Measurements from ENCODE around the gene ATP5F1A.
A peak's percentile ranks its signal among the peaks of the same experiment; 100 is the strongest.

Gene ATP5F1A

DNA sequence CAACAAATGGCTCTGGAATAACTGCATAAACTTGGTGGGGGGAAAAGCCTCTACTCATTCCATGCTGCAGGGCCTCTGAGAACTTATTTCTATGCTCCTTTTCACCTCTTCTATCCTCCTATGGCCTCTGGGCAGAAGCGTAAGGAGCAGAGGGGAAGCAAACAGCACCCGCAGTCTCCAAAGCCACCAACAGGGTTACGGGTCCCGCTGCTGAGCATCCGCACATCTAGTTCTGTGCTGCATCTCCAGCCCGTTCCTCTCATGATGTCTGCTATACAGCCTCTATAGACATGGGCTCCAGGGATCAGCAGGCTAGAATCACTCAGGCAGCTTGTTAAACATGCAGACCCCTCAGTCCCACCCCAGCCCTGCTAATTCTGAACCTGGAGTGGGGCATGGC, 52.0 kb downstream of the ATP5F1A start:
- H3K4me3 ChIP-seq (replicated peaks; ENCODE audit: low read depth, low read length) = no peak overlapping the region
- TF ChIP-seq, protein P1, sequence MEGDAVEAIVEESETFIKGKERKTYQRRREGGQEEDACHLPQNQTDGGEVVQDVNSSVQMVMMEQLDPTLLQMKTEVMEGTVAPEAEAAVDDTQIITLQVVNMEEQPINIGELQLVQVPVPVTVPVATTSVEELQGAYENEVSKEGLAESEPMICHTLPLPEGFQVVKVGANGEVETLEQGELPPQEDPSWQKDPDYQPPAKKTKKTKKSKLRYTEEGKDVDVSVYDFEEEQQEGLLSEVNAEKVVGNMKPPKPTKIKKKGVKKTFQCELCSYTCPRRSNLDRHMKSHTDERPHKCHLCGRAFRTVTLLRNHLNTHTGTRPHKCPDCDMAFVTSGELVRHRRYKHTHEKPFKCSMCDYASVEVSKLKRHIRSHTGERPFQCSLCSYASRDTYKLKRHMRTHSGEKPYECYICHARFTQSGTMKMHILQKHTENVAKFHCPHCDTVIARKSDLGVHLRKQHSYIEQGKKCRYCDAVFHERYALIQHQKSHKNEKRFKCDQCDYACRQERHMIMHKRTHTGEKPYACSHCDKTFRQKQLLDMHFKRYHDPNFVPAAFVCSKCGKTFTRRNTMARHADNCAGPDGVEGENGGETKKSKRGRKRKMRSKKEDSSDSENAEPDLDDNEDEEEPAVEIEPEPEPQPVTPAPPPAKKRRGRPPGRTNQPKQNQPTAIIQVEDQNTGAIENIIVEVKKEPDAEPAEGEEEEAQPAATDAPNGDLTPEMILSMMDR (IDR thresholded peaks at IDR 0.05; ENCODE audit: low read length, missing control alignments) = no peak
- DNase-seq (ENCODE audit: low read depth) = no peak

DNA sequence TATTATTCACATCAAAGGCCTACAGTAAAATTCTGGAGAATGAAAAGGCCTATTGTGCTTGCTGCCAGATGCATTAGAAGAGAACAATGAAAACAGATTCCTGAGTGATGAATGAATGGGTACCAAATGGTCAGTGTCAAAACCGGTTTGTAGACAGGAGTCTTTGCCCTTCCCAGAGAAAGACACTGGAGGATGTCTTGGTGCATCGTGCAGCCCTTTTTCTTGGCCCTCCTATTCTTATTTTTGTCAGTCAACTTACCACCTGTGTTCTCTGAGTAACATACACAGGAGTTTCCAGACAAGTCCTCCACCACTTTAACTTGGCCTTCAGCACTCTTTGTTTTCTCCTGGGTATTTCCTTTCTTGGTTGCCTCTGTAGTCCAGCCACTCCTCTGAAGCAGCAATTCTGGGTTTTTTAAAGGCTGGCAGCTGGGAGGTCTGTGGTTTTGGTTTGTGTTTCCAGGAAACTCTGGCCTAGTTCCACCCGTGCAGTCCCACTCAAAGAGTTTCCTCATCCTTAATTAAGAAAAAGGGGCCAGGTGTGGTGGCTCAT, 55.4 kb downstream of the ATP5F1A start:
- TF ChIP-seq, protein P1 (IDR thresholded peaks at IDR 0.05; ENCODE audit: low read length, missing control alignments) = no peak
- no peak overlapping the region for H3K4me3 ChIP-seq (replicated peaks; ENCODE audit: low read depth, low read length)
- DNase-seq (ENCODE audit: low read depth) = peak; percentile 90

DNA sequence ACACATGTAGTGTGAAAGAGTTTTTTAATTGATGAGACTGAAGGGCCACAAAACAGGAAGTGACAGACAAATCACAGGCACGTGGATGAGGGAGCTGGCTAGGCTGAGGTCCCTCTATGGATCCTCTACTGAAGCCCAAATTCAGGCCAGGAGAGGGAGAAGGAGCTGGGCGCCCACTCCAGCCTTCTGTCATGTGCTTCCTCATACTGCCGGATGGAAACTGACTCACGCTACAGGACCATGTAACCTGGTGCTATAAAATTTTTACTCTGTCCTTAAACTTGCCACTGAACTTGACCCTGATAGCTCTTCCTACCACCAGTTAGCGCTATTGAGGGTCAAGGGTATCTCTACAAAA, 57.4 kb downstream of the ATP5F1A start:
- no peak for DNase-seq (ENCODE audit: low read depth)
- TF ChIP-seq, protein P1 (IDR thresholded peaks at IDR 0.05; ENCODE audit: low read length, missing control alignments) = no peak

DNA sequence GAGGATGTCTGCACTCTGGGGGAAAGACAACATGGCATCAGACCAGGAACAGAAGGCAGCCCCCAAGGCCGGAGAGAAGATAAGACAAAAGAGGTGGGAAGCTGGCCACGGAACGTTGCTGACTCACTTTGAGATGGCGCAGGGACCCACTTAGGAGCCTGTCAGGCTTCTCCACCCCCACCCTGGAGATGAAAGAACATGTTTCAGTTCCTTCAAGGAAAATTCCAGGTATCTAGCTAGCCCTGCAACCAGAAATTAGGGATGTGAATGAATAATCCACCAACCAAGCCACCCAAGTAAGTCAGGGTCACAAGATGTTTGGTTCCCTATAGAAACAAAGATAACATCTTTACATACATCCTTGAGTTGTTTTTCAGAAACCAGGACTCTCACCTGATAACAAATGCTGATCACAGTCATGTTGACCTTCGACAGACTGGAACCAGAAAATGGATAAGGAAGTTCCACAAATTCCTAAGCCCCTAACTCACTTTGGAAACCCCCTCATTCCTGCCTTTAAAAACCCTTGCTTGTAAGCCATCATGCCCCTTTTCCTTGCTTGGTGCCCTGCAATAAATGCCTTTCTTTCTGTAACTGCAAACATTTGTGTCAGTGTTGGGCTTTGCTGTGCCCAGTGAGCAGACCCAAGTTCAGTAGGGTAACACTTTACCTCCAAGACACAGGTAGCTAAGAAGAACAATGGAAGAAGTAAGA, 57.9 kb downstream of the ATP5F1A start:
- DNase-seq (ENCODE audit: low read depth) = no peak
- no peak overlapping the region for H3K4me3 ChIP-seq (replicated peaks; ENCODE audit: low read depth, low read length)
- TF ChIP-seq, protein P1 (IDR thresholded peaks at IDR 0.05; ENCODE audit: low read length, missing control alignments) = no peak

More for the DNA sequence above, 57.4 kb downstream of the ATP5F1A start:
- H3K4me3 ChIP-seq (replicated peaks; ENCODE audit: low read depth, low read length) = no peak overlapping the region

DNA sequence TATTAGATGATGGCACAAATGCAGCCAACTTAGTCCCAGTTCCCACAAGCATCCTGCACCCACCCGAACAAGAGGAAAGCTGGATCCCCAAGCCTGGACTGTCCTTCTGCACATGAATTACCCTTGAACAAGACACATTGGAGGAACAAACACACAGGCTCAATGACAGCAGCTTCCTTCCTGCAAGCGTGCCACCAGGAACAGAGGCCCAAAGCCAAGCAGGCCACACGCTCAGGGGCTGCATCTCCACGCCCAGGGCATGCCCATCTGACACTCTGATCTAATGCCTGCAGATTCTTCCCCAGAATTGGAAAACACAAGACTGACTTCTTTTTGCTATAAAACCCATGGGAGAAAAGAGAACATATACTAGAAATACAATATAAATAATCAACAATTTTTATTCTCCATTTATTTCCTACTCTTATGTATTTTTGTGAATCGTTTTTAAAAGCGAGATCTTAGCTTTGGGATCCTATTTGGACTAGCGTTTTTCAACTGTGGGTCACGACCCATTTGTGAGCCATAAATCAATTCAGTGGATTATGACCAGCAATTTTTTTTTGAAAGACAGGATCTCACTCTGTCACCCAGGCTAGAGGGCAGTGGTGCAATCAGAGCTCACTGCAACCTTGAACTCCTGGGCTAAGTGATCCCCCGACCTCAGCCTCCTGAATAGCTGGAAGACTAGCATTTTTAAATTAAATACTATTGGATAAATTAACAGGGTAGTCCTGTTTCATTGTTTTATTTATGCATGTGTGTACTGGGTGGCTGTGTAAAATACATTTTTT, 60.4 kb downstream of the ATP5F1A start:
- no peak overlapping the region for H3K4me3 ChIP-seq (replicated peaks; ENCODE audit: low read depth, low read length)
- DNase-seq (ENCODE audit: low read depth) = no peak
- TF ChIP-seq, protein P1 (IDR thresholded peaks at IDR 0.05; ENCODE audit: low read length, missing control alignments) = no peak

DNA sequence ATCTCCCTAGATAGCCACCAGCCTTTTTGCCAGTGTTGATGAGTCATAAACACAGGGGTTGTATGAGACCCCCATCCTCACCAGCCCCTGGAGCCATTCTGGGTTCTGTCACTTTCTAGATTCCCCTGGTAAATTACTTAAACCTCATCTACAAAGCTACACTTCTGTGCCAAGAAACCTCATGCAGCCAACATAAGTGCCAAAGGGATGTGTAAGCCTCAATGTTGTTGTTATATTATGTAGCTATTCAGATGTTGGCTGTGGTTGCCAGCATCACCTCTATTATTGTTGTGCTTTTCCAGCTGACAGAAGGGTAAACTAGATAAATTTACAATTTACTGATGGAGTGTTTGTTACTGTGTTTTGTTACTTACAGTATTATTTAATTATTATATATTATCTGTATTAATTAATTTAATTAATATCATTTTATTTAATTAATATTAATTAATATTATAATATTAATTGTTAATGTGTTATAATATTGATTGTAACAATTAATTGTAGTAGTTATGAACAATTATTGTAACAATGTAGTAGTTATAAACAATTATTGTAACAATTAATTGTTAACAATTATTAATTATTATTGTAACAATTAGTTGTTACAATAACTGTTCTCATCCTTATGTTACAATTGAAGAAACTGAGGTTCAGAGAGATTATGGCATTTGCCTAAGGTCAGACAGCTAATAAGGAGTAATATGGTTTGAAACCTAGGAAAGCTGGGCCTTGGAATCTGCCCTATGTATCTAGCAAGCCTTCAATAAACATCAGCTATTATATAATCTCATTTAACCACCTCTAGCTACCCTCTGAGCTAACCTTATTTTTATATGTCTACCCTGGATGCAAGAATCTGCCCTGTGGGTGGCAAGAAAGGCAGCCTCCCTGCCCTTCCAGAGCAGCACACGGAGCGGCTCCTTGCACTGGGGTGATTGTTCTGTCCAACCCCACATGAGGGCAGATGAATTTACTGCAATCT, 62.1 kb downstream of the ATP5F1A start:
- TF ChIP-seq, protein P1 (IDR thresholded peaks at IDR 0.05; ENCODE audit: low read length, missing control alignments) = no peak
- DNase-seq (ENCODE audit: low read depth) = peak; percentile 69
- no peak overlapping the region for H3K4me3 ChIP-seq (replicated peaks; ENCODE audit: low read depth, low read length)
